CD14-positive monocyte (primary cell): ENCODE data around the gene KBTBD12. TPM values are rescaled to one million over a fixed set of nuclear protein-coding genes. Genes with fewer than 3 reads are reported as not detected.

ENCODE experiments used
- DNase-seq, 3 donors: peaks; one replicate each; pipeline ENCODE4 v3.0.0-alpha.2; 2011 to 2022
- H2AFZ ChIP-seq: 2 replicates; pipeline ENCODE4 v1.6.0; 2012; ENCODE audit warnings: mild to moderate bottlenecking, low read depth, low read length, inconsistent platforms; ENCODE audit not compliant: insufficient read depth, poor library complexity, severe bottlenecking
- H3K27ac ChIP-seq, 2 donors: 1 replicate in 1 of 2; 2 replicates in 1 of 2; pipeline ENCODE4 v1.5.1; 2012 to 2013; ENCODE audit warnings: low read length in 2 of 2, control low read depth in 1 of 2, inconsistent platforms in 1 of 2, low read depth in 1 of 2, mild to moderate bottlenecking in 1 of 2
- H3K27me3 ChIP-seq, 2 donors: one replicate each; pipeline versions ENCODE4 v1.6.0 to v1.6.1; 2011 to 2013; ENCODE audit warnings: low read length in 2 of 2; ENCODE audit not compliant: control insufficient read depth in 2 of 2, insufficient read depth in 2 of 2
- H3K36me3 ChIP-seq, 2 donors: replicated peaks in 1 of 2; 1 replicate in 1 of 2; 2 replicates in 1 of 2; pipeline versions ENCODE4 v1.5.1 to v1.6.1; 2012 to 2013; ENCODE audit warnings: low read length in 2 of 2, control low read depth in 1 of 2, inconsistent platforms in 1 of 2, mild to moderate bottlenecking in 1 of 2; ENCODE audit not compliant: insufficient read depth in 2 of 2, control insufficient read depth in 1 of 2
- H3K4me1 ChIP-seq, 2 donors: 1 replicate in 1 of 2; 2 replicates in 1 of 2; pipeline versions ENCODE4 v1.5.1 to v1.6.1; 2012 to 2013; ENCODE audit warnings: low read length in 2 of 2, control low read depth in 1 of 2, inconsistent platforms in 1 of 2, mild to moderate bottlenecking in 1 of 2, moderate library complexity in 1 of 2; ENCODE audit not compliant: insufficient read depth in 2 of 2, control insufficient read depth in 1 of 2
- H3K4me2 ChIP-seq: replicated peaks from 2 replicates; pipeline ENCODE3; 2012; ENCODE audit warnings: low read length, moderate library complexity, mild to moderate bottlenecking; ENCODE audit not compliant: poor library complexity, severe bottlenecking; ENCODE audit errors: extremely low read depth
- H3K4me3 ChIP-seq, 3 experiments: fragments of 200-600 bp in 1 of 3; sonication (generic) in 1 of 3; replicated peaks in 1 of 3; 1 replicate in 2 of 3; 2 replicates in 1 of 3; pipeline ENCODE4 v1.5.1; 2011 to 2013; ENCODE audit warnings: low read length in 3 of 3, mild to moderate bottlenecking in 3 of 3, control low read depth in 2 of 3, low read depth in 2 of 3, inconsistent platforms in 1 of 3, moderate library complexity in 1 of 3
- H3K79me2 ChIP-seq: 2 replicates; pipeline ENCODE4 v1.6.0; 2012; ENCODE audit warnings: mild to moderate bottlenecking, control low read depth, inconsistent platforms, low read length, moderate library complexity; ENCODE audit not compliant: insufficient read depth
- H3K9ac ChIP-seq: 2 replicates; pipeline ENCODE4 v1.6.0; 2017; ENCODE audit warnings: low read length, mild to moderate bottlenecking; ENCODE audit not compliant: insufficient read depth, poor library complexity, severe bottlenecking
- H3K9me3 ChIP-seq, 2 donors: replicated peaks in 1 of 2; 1 replicate in 1 of 2; 2 replicates in 1 of 2; pipeline versions ENCODE4 v1.5.1 to v1.6.1; 2012 to 2013; ENCODE audit warnings: low read length in 2 of 2, control low read depth in 1 of 2; ENCODE audit not compliant: control insufficient read depth in 1 of 2, insufficient read depth in 1 of 2
- H4K20me1 ChIP-seq: 2 replicates; pipeline ENCODE4 v1.6.0; 2012; ENCODE audit warnings: mild to moderate bottlenecking, low read length, control low read depth, moderate library complexity; ENCODE audit not compliant: insufficient read depth
- H3K27ac Mint-ChIP-seq, 7 donors: one replicate each; pipeline ENCODE4 v1.8.0; 2020; ENCODE audit warnings: mild to moderate bottlenecking in 7 of 7, mixed read lengths in 7 of 7, moderate library complexity in 6 of 7, inconsistent platforms in 2 of 7
- H3K27me3 Mint-ChIP-seq, 3 donors: one replicate each; pipeline ENCODE4 v1.8.0; 2021 to 2022; ENCODE audit warnings: low read depth in 3 of 3, mild to moderate bottlenecking in 3 of 3, mixed read lengths in 3 of 3, moderate library complexity in 3 of 3, inconsistent platforms in 1 of 3
- H3K36me3 Mint-ChIP-seq, 2 donors: one replicate each; pipeline ENCODE4 v1.8.0; 2020; ENCODE audit warnings: mixed read lengths in 2 of 2, inconsistent platforms in 1 of 2, mild to moderate bottlenecking in 1 of 2
- H3K4me1 Mint-ChIP-seq: one replicate; pipeline ENCODE4 v1.8.0; 2020; ENCODE audit warnings: mild to moderate bottlenecking, mixed read lengths
- H3K4me3 Mint-ChIP-seq, 2 donors: one replicate each; pipeline ENCODE4 v1.8.0; 2020; ENCODE audit warnings: mild to moderate bottlenecking in 2 of 2, mixed read lengths in 2 of 2, moderate library complexity in 1 of 2
- H3K9me3 Mint-ChIP-seq, 7 donors: one replicate each; pipeline ENCODE4 v1.8.0; 2020 to 2022; ENCODE audit warnings: mixed read lengths in 7 of 7, mild to moderate bottlenecking in 6 of 7, moderate library complexity in 6 of 7, inconsistent platforms in 2 of 7
- WGBS: methylation state at CpG from one replicate; pipeline ENCODE4 v1.1.5; 2013; ENCODE audit warnings: missing lambda C conversion rate; ENCODE audit not compliant: insufficient coverage; 5-methylcytosine and 5-hydroxymethylcytosine counted together
- intact Hi-C, 2 donors: fragments of 100-400 bp; cut with micrococcal nuclease; formaldehyde crosslinking; loops; one replicate each; pipeline versions ENCODE4 v1.15.0 to v1.15.1; 2023
- polyA plus RNA-seq, 3 donors: library from polyadenylated mRNA; depleted of rRNA in 1 of 3; unstranded in 2 of 3; stranded (reverse) in 1 of 3; fragments of 300-500 nt in 2 of 3; fragments of >200 nt in 1 of 3; fragmentation: Illumina TruSeq in 2 of 3; gene quantifications; 1 replicate in 2 of 3; 2 replicates in 1 of 3; pipeline ENCODE4 v1.2.3, GENCODE V29; 2012 to 2021
- TF ChIP-seq, protein P1 (sequence below): fragments of 200-600 bp; IDR thresholded peaks from one replicate; pipeline ENCODE4 v1.8.0; 2022; ENCODE audit warnings: antibody characterized with exemption, mild to moderate bottlenecking

KBTBD12 gene
- polyA plus RNA-seq, 3 donors = not detected

DNA sequence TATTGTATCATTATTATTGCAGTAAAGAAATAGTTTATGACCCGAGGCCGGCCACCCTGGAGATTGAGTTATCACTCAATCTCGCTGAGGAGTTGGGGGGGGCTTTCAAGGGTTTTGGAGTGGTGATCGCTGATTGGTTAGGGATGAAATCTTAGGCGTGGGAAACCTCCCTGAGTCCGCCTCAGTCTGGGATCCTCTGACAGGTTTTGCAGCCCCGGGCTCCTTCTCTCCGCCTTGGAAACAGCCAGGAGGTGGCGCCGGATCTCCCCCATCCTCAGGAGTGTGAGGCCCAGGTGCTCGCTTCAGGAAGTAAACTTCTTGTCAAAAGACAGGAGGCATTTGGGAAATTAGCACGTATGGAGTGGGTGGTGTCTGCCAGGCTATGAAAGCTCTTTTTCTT is 96.1 kb downstream of the KBTBD12 start:
- Mint-ChIP-seq H3K4me3 (no peak overlapping the region), H3K36me3 (no peaks in the 10 kb centered on the region), H3K4me1 (no peaks in the 10 kb centered on the region), H3K9me3 (peaks cover 0 to 3% (median under 1%) of the 10 kb centered on the region in 7 donors), H3K27me3 (peaks cover 2 to 17% (median 11%) of the 10 kb centered on the region in 3 donors), H3K27ac (no peak overlapping the region)
- H3K27ac ChIP-seq = no peak overlapping the region
- H3K4me3 ChIP-seq = no peak overlapping the region
- intact Hi-C loops = no loop called here
- no peaks in the 10 kb centered on the region for H4K20me1 ChIP-seq
- H3K4me2 ChIP-seq = no peak overlapping the region
- WGBS = 26% methylated on average over 7 of the region's 12 CpGs
- no peak overlapping the region for H2AFZ ChIP-seq
- no peak for DNase-seq
- H3K9me3 ChIP-seq = no peaks in the 10 kb centered on the region
- TF ChIP-seq, protein P1, sequence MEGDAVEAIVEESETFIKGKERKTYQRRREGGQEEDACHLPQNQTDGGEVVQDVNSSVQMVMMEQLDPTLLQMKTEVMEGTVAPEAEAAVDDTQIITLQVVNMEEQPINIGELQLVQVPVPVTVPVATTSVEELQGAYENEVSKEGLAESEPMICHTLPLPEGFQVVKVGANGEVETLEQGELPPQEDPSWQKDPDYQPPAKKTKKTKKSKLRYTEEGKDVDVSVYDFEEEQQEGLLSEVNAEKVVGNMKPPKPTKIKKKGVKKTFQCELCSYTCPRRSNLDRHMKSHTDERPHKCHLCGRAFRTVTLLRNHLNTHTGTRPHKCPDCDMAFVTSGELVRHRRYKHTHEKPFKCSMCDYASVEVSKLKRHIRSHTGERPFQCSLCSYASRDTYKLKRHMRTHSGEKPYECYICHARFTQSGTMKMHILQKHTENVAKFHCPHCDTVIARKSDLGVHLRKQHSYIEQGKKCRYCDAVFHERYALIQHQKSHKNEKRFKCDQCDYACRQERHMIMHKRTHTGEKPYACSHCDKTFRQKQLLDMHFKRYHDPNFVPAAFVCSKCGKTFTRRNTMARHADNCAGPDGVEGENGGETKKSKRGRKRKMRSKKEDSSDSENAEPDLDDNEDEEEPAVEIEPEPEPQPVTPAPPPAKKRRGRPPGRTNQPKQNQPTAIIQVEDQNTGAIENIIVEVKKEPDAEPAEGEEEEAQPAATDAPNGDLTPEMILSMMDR = no peak
- H3K79me2 ChIP-seq = no peaks in the 10 kb centered on the region
- no peaks in the 10 kb centered on the region for H3K36me3 ChIP-seq
- no peaks in the 10 kb centered on the region for H3K27me3 ChIP-seq
- H3K9ac ChIP-seq = no peak overlapping the region
- H3K4me1 ChIP-seq = no peaks in the 10 kb centered on the region

DNA sequence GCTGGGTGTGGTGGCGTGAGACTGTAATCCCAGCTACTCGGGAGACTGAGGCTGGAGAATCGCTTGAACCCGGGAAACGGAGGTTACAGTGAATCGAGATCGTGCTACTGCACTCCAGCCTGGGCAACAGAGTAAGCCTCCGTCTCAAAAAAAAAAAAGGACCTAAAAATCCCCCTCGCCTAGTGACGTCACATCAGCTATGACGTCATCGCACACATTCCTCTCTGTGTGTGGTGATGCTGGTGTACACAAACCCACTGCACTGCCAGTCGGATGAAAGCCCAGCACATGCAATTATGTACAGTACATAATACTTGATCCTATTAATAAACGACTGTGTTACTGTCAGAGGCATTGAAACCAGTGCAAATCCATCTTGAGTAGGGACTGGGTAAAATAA is 97.0 kb downstream of the KBTBD12 start:
- Histone ChIP-seq H2AFZ (no peak overlapping the region), H3K9me3 (no peaks in the 10 kb centered on the region), H3K79me2 (no peaks in the 10 kb centered on the region), H3K4me2 (no peak overlapping the region), H3K27me3 (no peaks in the 10 kb centered on the region), H3K4me1 (no peaks in the 10 kb centered on the region), H4K20me1 (no peaks in the 10 kb centered on the region), H3K27ac (no peak overlapping the region), H3K4me3 (no peak overlapping the region), H3K36me3 (no peaks in the 10 kb centered on the region), H3K9ac (no peak overlapping the region)
- Mint-ChIP-seq H3K27me3 (peaks cover under 1 to 13% (median 6%) of the 10 kb centered on the region in 3 donors), H3K4me1 (no peaks in the 10 kb centered on the region), H3K4me3 (no peak overlapping the region), H3K9me3 (peaks cover 0 to 8% (median 6%) of the 10 kb centered on the region in 7 donors), H3K27ac (no peak overlapping the region), H3K36me3 (no peaks in the 10 kb centered on the region)
- TF ChIP-seq, protein P1 = no peak
- intact Hi-C loops = no loop called here
- WGBS = 96% methylated on average over 9 of the region's 14 CpGs
- no peak for DNase-seq
